NCI-H2227 treated with DMSO at 0.1 percent for 48 hours (cell line): Measurements from ENCODE around the gene CYP27C1.
"Not testable (repeated sequence)": the region's sequence is repeated elsewhere in the genome, so short reads cannot be mapped to it uniquely, and the experiment has no call there.

Experiments used
- DNase-seq: peaks from one replicate; lab custom pipeline; 2025; lab: John Stamatoyannopoulos, UW

CYP27C1 gene

GRCh38 chr2:127170452-127171197, 49.5 kb downstream of the CYP27C1 start:
- no peak for DNase-seq

GRCh38 chr2:127170021-127170420, 50.1 kb downstream of the CYP27C1 start:
- DNase-seq, result no peak

DNA sequence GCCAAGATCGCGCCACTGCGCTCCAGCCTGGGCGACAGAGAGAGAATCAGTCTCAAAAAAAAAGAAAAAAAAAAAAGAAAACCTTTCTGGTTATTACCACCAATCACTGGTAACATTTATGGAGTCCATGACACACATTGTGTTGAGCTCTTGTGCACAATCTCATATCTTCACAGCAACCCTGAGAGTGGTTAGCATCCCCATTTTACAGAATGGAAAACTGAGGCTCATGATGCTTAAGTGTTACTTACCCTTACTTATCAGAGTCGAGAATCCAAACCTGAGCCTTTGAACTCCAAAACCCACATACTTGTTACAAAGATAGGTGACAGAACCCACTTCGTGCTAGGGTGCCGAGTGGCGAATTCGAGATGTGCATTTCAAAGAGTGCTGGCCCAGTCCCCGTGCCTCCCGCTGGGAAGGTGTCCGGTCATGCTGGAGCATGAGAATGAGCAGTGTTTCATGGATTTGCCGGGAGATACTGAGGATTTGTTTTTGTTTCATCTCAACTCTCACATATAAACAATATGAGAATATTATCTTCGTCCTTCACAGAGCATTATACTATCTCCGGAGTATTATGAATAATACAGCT, 50.9 kb downstream of the CYP27C1 start:
- DNase-seq, result no peak

DNA sequence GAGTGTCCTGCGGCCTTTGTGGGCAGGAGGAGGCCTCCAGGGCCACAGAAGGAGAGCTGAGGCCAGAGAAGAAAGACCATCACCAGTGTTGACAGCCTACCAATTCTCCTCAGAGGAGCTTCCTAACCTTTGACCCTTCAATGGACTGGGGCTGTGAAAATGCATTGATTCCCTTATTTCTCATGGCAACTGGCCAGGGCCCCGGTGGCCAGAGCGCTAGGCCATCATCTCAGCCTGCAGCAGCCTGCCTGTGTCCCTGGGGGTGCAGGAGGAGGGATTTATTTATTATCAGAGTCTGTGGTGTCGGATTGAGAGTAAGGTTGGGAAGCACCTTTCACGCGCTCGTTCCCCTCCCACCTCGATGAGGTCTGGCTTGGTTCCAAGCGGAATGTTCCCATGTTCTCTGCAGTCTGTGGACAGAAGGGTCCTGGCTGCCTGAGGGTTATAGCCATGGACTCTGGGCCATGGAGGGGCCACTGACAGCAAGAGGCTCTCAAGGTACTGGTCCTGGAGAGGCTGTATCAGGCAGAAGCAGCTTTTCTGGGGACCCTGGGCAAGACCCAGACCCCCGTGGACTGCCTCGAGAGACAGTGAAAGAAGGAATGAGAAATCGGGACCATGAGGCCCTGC, 53.8 kb downstream of the CYP27C1 start:
- no peak for DNase-seq

GRCh38 chr2:127165539-127165935, 54.6 kb downstream of the CYP27C1 start:
- no peak for DNase-seq

- no peak for DNase-seq
These were observed 55.1 kb downstream of the CYP27C1 start for GRCh38 chr2:127164761-127165538.

- DNase-seq, result no peak
These were observed 56.2 kb downstream of the CYP27C1 start for GRCh38 chr2:127163921-127164320.

GRCh38 chr2:127163090-127163406, 57.1 kb downstream of the CYP27C1 start:
- not testable (repeated sequence) for DNase-seq

GRCh38 chr2:127162261-127163089, 57.6 kb downstream of the CYP27C1 start:
- DNase-seq, result no peak

GRCh38 chr2:127161176-127162136, 58.6 kb downstream of the CYP27C1 start:
- DNase-seq, result no peak

DNA sequence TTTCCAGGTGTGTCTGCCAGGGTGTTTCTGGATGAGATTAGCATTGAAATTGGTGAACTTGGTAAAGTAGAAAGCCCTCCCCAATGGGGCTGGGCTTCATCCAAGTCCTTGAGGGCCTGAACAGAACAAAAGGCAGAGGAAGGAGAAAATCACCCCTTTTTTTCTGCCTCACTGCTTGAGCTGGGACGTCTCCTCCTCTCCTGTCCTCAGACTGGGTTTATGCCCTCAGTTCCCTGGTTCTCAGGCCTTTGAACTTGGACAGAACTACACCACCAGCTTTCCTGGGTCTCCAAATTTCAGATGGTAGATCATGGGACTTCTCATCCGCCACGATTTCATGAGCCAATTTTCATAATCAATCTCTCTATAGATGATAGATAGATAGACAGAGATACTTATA, 59.4 kb downstream of the CYP27C1 start:
- no peak for DNase-seq

DNA sequence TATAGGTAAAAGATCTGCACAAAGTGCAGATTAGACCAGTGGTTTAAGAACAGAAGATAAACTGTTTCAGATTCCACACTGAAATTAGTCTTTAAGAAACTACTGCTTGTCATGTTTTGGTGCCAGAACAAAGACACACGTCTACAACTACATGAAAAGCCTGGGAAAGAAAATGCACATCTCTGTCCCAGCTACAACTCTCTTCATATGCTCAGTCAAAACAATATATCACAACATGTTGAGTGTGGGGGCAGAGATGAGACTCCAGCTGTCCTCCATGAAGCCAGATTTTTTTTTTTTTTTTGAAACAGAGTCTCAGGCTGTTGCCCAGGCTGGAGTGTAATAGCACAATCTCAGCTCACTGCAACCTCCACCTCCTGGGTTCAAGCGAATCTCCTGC, 60.6 kb downstream of the CYP27C1 start:
- DNase-seq, result no peak

DNA sequence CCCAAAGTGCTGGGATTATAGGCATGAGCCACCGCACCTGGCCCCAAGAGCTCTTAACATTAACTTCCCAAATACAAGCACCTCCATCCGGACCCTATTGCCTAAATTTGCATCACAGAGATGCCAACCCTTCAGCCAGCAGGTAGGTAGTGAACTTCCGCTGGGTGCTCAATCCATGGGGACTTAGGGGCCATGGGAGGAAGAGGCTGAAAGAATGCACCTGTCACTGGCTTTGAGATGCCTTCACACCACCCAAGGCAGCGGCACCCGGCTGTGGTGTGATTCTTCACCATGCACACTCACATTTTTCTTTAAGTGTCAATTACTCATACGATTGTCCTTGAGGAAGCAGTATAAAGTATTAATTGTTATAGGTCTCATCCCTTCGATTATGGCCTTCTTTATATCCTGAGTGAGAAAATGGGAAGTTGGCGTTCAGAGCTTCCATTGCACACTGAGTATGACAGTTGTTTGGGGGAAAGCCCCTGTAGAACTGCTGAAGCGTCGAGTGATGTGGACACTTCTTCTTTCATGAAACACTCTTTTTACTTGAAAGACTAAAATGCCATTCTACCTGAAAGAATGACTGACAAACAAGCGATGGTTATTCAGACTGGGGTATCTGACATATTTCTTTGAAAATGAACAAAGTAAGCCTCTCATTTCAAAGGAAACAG, 61.3 kb downstream of the CYP27C1 start:
- no peak for DNase-seq

DNA sequence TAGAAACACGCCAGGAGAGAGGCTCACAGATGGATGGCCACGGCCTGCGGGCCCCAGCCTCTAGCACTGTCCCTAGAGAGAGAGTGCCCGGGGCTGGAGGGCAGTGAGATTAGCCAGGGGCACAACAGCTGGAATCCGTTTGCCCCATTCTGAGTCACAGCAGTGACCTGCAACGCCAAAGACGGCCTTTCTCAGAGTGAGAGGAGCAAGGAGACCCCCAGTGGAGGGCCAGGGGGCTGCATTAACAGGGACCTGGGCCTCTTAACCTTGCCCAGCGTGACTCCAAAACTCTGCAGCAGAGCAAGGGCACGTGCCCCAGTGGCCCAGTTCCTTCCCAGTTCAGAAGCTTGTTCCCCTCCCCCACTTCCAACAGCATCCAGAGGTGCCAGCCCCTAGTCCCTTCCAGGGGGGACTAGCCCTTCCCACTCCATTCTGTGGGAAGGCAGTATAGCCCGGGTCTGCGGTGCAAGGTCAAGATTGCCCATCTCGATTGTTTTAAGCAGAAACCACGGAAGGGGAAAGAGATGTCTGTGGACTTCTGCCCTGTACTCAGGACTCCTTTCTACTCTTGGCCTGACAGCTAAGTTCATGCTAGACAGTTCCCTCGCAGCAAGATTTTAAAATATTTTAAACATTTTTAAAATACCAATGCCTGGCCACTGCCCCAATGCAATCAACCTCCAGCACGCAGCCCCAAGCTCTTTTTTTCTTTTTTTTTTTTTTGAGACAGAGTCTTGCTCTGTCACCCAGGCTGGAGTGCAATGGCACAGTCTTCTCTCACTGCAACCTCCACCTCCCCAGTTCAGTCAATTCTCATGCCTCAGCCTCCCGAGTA, 62.2 kb downstream of the CYP27C1 start:
- no peak for DNase-seq

DNA sequence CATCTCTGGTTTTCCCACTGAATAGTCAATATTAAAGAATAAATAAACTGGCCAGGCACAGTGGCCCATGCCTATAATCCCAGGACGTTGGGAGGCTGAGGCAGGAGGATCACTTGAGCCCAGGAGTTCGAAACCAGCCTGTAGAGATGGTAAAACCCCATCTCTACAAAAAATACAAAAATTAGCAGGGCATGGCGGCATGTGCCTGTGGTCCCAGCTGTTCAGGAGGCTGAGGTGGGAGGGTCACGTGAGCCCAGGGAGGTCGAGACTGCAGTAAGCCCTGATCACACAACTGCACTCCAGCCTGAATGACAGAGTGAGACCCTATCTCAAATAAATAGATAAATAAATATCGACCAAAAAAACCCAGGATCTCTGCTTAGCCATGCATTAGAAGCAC, 63.0 kb downstream of the CYP27C1 start:
- no peak for DNase-seq

DNA sequence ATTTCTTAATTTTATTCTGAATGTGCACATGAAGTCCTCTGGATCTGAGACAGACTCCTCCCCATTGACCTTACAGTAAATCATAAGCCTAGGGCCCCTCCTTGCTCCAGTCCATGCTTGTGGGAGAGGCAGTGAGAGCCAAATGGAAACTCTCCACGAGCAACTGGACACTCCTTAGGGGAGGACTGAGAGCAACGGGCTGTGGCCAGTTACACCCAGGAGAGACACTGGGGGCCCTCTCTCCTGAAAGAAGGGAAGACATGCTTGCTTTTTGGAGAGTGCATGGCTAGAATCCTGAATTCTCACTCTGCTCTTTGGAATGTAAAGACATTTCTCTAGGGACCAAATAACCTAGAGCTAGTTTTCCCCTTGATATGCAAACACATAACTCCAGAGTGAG, 64.2 kb downstream of the CYP27C1 start:
- DNase-seq, result no peak

GRCh38 chr2:127155028-127155581, 65.0 kb downstream of the CYP27C1 start:
- DNase-seq, result no peak

DNA sequence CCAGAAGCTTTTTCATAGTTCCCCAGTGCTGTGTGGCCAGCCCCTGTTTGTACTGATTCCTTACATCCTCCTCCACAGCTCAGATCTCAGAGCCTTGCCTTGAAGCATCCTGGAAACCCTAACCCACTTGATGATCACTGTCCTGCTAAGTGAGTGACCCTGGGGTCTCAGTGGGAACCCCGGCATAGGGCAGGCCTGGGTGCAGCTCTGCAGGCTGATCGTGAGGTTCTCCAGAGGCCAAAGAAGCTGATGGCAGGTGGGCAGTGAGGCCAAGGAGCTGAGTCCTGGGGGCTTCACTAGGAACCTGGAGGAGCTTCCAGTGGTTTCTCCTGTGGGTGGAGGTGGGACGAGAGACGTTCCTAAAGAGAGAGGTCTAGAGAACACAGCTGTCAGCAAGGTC, 65.7 kb downstream of the CYP27C1 start:
- no peak for DNase-seq

DNA sequence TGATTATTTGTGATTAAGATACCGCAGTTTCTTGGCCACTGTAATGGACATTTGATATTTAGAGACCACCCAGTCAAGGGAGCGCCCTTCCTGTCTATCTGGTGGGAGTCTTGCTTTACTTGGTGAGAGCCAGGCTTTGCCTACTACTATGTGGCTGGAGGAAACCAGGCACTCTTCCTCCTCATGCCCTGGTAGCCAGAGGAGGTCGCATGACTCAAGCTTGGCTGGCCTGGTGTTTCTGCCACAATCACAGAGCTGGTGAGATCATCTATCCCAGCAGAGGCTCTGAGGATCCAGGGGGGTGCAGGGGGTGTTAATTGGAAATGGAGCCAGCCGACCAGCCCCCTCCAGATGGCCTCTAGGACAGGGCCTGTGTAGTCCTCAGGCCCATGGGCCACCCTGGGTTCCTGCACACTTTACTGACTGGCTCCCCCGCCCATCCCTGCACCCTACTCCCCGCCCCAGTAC, 66.4 kb downstream of the CYP27C1 start:
- DNase-seq, result no peak
